Stimulated activated naive CD8-positive, alpha-beta T cell treated with anti-CD3 and anti-CD28 coated beads, Interleukin-15, Interleukin-2, amounts not matched to agents 100 ng/mL and 50 ng/mL, for 24 hours (primary cell): ENCODE results near the gene PRRC2B.
"Not testable (repeated sequence)": the region's sequence is repeated elsewhere in the genome, so short reads cannot be mapped to it uniquely, and the experiment has no call there.

Experiments
- H3K27ac Mint-ChIP-seq: one replicate; pipeline ENCODE4 v1.8.0; 2021; ENCODE audit warnings: mild to moderate bottlenecking, mixed read lengths
- H3K27me3 Mint-ChIP-seq: one replicate; pipeline ENCODE4 v1.8.0; 2021; ENCODE audit warnings: mixed read lengths
- H3K36me3 Mint-ChIP-seq: one replicate; pipeline ENCODE4 v1.8.0; 2021; ENCODE audit warnings: low read depth, mixed read lengths
- H3K4me1 Mint-ChIP-seq: one replicate; pipeline ENCODE4 v1.8.0; 2021; ENCODE audit warnings: low read depth, mixed read lengths
- H3K4me3 Mint-ChIP-seq: one replicate; pipeline ENCODE4 v1.8.0; 2021; ENCODE audit warnings: mild to moderate bottlenecking, mixed read lengths
- H3K9me3 Mint-ChIP-seq: one replicate; pipeline ENCODE4 v1.8.0; 2021; ENCODE audit warnings: mixed read lengths

PRRC2B gene

DNA sequence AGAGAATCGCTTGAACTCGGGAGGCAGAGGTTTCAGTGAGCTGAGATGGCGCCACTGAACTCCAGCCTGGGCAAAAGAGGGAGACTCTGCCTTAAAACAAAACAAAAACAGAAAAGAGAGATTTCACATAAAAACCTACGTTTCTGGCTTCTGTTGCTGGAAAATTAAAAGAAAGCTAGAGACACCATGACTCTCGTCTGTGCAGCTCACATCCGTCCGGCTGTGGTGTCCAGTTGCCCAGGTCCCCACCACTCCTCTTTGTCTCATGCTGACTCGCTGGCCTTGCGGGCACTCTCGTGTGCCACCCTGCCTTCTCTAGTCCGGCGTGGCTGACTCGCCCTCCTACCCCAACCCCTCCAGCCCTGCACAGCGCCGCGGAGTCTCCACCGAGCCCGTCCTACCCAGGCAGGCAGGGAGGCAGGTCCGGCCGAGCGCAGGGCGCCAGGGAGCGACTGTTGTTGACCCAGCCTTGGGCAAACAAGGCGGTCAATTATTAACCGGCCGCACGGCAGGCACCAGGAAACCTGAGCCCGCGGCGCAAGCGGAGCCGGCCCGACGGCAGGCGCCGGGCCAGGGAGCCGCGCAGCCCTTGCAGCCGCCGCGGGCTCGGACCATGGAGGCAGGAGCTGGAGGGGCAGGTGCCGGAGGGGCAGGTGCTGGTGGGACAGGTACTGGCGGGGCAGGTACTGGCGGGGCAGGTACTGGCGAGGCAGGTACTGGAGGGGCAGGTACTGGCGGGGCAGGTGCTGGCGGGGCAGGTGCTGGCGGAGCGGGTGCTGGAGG lies 151.3 kb downstream of the PRRC2B start, which contains the start of gene PRRT1B:
Gene PRRT1B (plus strand): TSS at position 521 of the 783 bp plus-strand sequence. CDS start 93 bp downstream, at position 614.
- peaks cover 13% of the 10 kb centered on the region for H3K36me3 Mint-ChIP-seq
- H3K27me3 Mint-ChIP-seq, result peaks cover 43% of the 10 kb centered on the region
- peak within 1 kb of the TSS; percentile 32 for H3K4me3 Mint-ChIP-seq
- no peak within 1 kb of the TSS for H3K27ac Mint-ChIP-seq
- peaks cover 9% of the 10 kb centered on the region for H3K4me1 Mint-ChIP-seq
- peaks cover 9% of the 10 kb centered on the region for H3K9me3 Mint-ChIP-seq

DNA sequence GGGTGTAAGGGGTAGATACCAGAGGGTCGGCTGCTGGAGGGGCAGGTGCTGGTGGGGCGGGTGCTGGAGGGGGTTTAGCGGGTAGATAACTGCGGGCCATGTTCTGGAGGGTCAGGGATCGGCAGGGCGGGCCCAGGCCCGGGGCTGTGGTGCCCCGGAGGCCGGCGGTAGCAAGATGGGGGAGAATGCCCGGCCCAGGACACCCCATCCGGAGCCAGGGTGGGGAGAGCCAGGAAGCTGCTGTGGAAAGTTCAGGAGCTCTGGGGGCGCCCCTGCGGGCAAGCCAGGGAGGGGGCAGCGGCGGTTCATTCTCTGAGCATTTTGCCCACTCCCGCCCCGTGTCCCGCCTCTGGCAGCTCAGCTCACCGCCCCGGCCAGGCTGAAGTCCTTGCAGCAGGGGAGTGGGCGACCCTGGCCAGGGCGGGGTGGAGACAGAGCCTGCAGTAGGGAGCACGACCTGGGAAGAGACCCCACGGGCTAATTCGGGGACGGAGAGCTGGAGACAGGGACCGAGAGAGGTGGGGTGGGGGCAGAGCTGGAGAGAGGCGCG lies 152.0 kb downstream of the PRRC2B start:
- Mint-ChIP-seq H3K27ac (no peak overlapping the region), H3K4me1 (peaks cover 4% of the 10 kb centered on the region), H3K9me3 (peaks cover 9% of the 10 kb centered on the region), H3K4me3 (peak overlapping the region; percentile 32), H3K36me3 (peaks cover 13% of the 10 kb centered on the region), H3K27me3 (peaks cover 48% of the 10 kb centered on the region)

DNA sequence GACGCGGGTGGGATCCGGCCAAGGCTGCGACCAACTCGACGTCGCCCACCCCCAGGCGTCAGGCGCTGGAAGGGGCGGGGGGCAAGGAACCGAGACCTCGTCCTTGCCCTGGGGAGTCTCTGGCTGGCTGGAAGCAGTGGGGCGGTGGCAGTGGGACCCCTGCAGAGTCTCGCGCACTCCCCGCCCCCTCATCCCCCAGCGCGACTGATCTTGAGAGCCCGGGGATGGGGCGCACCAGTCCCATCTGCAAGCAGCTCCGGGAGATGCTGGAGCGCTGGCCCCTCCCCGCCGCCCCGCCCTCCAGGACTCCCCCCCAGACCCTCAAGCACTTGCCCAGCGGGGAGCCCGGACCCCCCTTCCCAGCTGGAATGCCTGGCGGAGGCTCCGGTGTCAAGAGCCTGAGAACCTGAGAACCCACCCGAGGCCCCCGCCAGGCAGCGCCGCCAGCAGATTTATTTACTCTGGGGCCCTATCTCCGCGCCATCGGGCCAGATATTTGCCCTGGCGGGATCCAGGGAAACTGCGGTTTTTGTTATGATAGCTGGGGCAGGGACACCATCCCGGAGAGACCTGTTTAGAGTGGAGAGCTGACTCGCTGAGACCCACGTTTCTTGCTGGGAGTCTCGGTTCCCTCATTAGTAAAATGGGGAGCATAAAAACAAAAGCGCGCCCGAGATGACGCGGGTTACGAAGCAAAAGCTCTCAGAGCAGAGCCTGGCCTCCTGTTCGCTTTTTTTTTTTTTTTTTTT lies 152.6 kb downstream of the PRRC2B start:
- peaks cover 4% of the 10 kb centered on the region for H3K4me1 Mint-ChIP-seq
- peak overlapping the region; percentile 68 for H3K4me3 Mint-ChIP-seq
- peaks cover 52% of the 10 kb centered on the region for H3K27me3 Mint-ChIP-seq
- H3K27ac Mint-ChIP-seq, result no peak overlapping the region
- H3K36me3 Mint-ChIP-seq, result peaks cover 13% of the 10 kb centered on the region
- peaks cover 9% of the 10 kb centered on the region for H3K9me3 Mint-ChIP-seq

DNA sequence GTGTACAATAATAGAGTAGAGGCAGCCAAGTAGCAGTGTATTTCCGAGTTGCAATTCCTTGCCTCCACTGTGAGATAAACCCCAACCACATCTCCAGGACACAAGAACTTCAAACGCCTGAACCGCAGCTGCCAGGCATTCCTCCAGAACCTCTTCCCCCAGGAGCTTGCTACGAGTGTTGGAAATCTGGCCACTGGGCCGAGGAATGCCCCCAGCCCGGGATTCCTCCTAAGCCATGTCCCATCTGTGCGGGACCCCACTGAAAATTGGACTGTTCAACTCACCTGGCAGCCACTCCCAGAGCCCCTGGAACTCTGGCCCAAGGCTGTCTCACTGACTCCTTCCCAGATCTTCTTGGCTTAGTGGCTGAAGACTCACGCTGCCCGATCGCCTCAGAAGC lies 155.3 kb downstream of the PRRC2B start:
- not testable (repeated sequence) for H3K36me3 Mint-ChIP-seq, H3K27ac Mint-ChIP-seq, H3K4me3 Mint-ChIP-seq, H3K9me3 Mint-ChIP-seq, H3K4me1 Mint-ChIP-seq
- H3K27me3 Mint-ChIP-seq, result peaks cover 68% of the 10 kb centered on the region
